Fibroblast of mammary gland (primary cell): ENCODE data around the gene AURKAIP1.
A peak's percentile ranks its signal among the peaks of the same experiment; 100 is the strongest.

ENCODE experiments used
- DNase-seq: peaks from one replicate; pipeline ENCODE4 v3.0.0-alpha.2; 2010; ENCODE audit warnings: low read depth
- H3K4me3 ChIP-seq: 2 replicates; pipeline ENCODE4 v1.5.1; 2011; ENCODE audit warnings: low read depth, mild to moderate bottlenecking, low read length, moderate library complexity; ENCODE audit not compliant: control insufficient read depth
- TF ChIP-seq, protein P1 (sequence below): conservative IDR thresholded peaks from 2 replicates; pipeline ENCODE4 v1.5.1; 2011; ENCODE audit warnings: low read depth, low read length, inconsistent platforms; ENCODE audit not compliant: control insufficient read depth, insufficient read depth

The AURKAIP1 gene

GRCh38 chr1:1348420-1349255 lies 26.4 kb downstream of the AURKAIP1 start:
- peak overlapping the region; percentile 75 for H3K4me3 ChIP-seq
- TF ChIP-seq, protein P1, sequence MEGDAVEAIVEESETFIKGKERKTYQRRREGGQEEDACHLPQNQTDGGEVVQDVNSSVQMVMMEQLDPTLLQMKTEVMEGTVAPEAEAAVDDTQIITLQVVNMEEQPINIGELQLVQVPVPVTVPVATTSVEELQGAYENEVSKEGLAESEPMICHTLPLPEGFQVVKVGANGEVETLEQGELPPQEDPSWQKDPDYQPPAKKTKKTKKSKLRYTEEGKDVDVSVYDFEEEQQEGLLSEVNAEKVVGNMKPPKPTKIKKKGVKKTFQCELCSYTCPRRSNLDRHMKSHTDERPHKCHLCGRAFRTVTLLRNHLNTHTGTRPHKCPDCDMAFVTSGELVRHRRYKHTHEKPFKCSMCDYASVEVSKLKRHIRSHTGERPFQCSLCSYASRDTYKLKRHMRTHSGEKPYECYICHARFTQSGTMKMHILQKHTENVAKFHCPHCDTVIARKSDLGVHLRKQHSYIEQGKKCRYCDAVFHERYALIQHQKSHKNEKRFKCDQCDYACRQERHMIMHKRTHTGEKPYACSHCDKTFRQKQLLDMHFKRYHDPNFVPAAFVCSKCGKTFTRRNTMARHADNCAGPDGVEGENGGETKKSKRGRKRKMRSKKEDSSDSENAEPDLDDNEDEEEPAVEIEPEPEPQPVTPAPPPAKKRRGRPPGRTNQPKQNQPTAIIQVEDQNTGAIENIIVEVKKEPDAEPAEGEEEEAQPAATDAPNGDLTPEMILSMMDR = no peak
- peak; percentile 44 for DNase-seq

GRCh38 chr1:1347663-1348419 lies 27.2 kb downstream of the AURKAIP1 start:
- peak overlapping the region; percentile 75 for H3K4me3 ChIP-seq
- TF ChIP-seq, protein P1 = no peak
- no peak for DNase-seq

- TF ChIP-seq, protein P1 = no peak
- DNase-seq = no peak
- H3K4me3 ChIP-seq = peak overlapping the region; percentile 75
These were observed 27.9 kb downstream of the AURKAIP1 start for GRCh38 chr1:1347026-1347595.

DNA sequence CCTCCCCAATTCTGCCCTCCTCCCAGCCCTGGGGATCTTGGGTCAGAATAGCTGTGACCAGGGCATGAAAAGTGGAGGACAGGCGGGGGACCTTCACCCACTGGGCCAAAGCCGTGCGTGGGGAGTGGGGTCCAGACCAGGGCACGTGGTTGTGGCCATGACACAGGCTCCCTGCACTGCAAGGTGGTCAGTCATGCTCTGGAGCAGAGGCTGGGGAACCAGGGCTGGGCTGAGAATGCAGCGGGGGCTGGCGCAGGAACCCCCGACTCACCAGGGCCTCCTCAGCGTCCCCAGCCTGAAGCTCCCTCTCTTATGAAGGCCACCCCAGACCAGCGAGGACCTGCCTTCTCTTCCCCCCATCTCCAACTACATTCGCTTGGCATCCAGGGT lies 28.5 kb downstream of the AURKAIP1 start:
- no peak for DNase-seq
- TF ChIP-seq, protein P1 = no peak
- peak overlapping the region; percentile 1 for H3K4me3 ChIP-seq

GRCh38 chr1:1345860-1346500 lies 29.0 kb downstream of the AURKAIP1 start:
- no peak for DNase-seq
- H3K4me3 ChIP-seq = peak overlapping the region; percentile 1
- TF ChIP-seq, protein P1 = no peak

- H3K4me3 ChIP-seq = peak overlapping the region; percentile 2
- DNase-seq = no peak
- TF ChIP-seq, protein P1 = no peak
These were observed 29.6 kb downstream of the AURKAIP1 start for GRCh38 chr1:1345384-1345783.
